ENCODE measurements around the gene VHLL. TPM values are rescaled to one million over a fixed set of nuclear protein-coding genes. Genes with fewer than 3 reads are reported as not detected.

Gene VHLL
- total and polyA plus RNA-seq, 2 of the 13 experiments (the other 11 are each of a cell fraction or from before 2014, with no cell fraction given) = 0.24 TPM; not detected in 1

DNA sequence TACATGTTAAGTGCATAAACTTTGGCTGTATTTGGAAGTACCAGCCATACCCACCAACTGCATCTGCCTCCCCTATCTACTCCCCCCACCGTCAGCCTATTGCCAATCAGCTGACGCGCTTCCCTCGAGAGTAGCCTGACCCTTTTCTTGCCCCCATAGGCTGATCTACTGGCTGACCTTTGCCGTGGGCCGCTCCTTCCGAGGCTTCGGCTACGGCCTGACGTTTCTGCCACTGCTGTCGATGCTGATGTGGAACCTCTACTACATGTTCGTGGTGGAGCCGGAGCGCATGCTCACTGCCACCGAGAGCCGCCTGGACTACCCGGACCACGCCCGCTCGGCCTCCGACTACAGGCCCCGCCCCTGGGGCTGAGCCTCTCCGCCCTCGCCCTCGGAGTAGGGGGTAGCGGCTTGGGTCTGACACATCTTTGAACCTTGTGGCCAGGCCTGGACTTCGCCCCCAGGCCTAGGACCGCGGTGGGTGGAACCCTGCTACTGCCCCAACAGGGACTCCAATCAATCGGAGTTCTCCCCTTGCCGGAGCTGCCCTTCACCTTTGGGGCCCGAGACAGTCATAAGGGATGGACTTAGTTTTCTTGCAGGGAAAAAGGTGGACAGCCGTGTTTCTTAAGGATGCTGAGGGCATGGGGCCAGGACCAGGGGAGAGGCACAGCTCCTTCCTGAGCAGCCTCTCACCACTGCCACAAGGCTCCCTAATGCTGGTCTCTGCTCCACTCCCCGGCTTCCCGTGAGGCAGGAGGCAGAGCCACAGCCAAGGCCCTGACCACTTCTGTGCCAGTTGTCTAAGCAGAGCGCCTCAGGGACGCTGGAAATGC, 7.7 kb downstream of the VHLL start (continued):
- TF ChIP-seq NR0B2 (CRISPR knock-in tag; IDR thresholded peaks at IDR 0.05) (no peak), ZNF230 (CRISPR knock-in tag; IDR thresholded peaks at IDR 0.05) (0 out of 2 replicates have a peak, but pooled peaks have one; percentile 55), ZFP36 (IDR thresholded peaks at IDR 0.05; ENCODE audit: borderline replicate concordance, low read depth, low read length, partially characterized antibody) (no peak), ZBTB38 (CRISPR knock-in tag; IDR thresholded peaks at IDR 0.05) (peak; percentile 48; the same call in 1 of the 2 replicates), ZNF546 (CRISPR knock-in tag; conservative IDR thresholded peaks at IDR 0.05) (peak; percentile 64), CBX5 (CRISPR knock-in tag; IDR thresholded peaks at IDR 0.05; ENCODE audit: borderline replicate concordance) (peak; percentile 62), MED8 (CRISPR knock-in tag; IDR thresholded peaks at IDR 0.05; ENCODE audit: insufficient replicate concordance) (peak; percentile 57), TAF15 (IDR thresholded peaks at IDR 0.05; ENCODE audit: low read depth, low read length, poor library complexity, severe bottlenecking) (no peak), CHD2 (IDR thresholded peaks at IDR 0.05; ENCODE audit: low read depth, low read length) (peak; percentile 29)
- TF ChIP-seq, protein P1, sequence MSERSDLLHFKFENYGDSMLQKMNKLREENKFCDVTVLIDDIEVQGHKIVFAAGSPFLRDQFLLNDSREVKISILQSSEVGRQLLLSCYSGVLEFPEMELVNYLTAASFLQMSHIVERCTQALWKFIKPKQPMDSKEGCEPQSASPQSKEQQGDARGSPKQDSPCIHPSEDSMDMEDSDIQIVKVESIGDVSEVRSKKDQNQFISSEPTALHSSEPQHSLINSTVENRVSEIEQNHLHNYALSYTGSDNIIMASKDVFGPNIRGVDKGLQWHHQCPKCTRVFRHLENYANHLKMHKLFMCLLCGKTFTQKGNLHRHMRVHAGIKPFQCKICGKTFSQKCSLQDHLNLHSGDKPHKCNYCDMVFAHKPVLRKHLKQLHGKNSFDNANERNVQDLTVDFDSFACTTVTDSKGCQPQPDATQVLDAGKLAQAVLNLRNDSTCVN (CRISPR knock-in tag; IDR thresholded peaks at IDR 0.05; ENCODE audit: borderline replicate concordance) = peak; percentile 61
- TF ChIP-seq, protein P2, sequence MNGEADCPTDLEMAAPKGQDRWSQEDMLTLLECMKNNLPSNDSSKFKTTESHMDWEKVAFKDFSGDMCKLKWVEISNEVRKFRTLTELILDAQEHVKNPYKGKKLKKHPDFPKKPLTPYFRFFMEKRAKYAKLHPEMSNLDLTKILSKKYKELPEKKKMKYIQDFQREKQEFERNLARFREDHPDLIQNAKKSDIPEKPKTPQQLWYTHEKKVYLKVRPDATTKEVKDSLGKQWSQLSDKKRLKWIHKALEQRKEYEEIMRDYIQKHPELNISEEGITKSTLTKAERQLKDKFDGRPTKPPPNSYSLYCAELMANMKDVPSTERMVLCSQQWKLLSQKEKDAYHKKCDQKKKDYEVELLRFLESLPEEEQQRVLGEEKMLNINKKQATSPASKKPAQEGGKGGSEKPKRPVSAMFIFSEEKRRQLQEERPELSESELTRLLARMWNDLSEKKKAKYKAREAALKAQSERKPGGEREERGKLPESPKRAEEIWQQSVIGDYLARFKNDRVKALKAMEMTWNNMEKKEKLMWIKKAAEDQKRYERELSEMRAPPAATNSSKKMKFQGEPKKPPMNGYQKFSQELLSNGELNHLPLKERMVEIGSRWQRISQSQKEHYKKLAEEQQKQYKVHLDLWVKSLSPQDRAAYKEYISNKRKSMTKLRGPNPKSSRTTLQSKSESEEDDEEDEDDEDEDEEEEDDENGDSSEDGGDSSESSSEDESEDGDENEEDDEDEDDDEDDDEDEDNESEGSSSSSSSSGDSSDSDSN (CRISPR knock-in tag; IDR thresholded peaks at IDR 0.05) = peak; percentile 80; the same call in 1 of the 2 replicates
- TF ChIP-seq, protein P3, sequence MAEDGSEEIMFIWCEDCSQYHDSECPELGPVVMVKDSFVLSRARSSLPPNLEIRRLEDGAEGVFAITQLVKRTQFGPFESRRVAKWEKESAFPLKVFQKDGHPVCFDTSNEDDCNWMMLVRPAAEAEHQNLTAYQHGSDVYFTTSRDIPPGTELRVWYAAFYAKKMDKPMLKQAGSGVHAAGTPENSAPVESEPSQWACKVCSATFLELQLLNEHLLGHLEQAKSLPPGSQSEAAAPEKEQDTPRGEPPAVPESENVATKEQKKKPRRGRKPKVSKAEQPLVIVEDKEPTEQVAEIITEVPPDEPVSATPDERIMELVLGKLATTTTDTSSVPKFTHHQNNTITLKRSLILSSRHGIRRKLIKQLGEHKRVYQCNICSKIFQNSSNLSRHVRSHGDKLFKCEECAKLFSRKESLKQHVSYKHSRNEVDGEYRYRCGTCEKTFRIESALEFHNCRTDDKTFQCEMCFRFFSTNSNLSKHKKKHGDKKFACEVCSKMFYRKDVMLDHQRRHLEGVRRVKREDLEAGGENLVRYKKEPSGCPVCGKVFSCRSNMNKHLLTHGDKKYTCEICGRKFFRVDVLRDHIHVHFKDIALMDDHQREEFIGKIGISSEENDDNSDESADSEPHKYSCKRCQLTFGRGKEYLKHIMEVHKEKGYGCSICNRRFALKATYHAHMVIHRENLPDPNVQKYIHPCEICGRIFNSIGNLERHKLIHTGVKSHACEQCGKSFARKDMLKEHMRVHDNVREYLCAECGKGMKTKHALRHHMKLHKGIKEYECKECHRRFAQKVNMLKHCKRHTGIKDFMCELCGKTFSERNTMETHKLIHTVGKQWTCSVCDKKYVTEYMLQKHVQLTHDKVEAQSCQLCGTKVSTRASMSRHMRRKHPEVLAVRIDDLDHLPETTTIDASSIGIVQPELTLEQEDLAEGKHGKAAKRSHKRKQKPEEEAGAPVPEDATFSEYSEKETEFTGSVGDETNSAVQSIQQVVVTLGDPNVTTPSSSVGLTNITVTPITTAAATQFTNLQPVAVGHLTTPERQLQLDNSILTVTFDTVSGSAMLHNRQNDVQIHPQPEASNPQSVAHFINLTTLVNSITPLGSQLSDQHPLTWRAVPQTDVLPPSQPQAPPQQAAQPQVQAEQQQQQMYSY (CRISPR knock-in tag; IDR thresholded peaks at IDR 0.05) = 0 out of 2 replicates have a peak, but pooled peaks have one; percentile 33
